GM12878 (cell line): ENCODE data around the gene SHOC1. TPM values are rescaled to one million over a fixed set of nuclear protein-coding genes. Genes with fewer than 3 reads are reported as not detected.

Experiments
- ATAC-seq: fragments of 200-7000 bp; cut with Tn5 transposase; 3 replicates; pipeline ENCODE4 v1.9.1; 2020; ENCODE audit warnings: mild to moderate bottlenecking, moderate library complexity
- BruUV-seq: library from RNA; stranded (reverse); fragments of 400-500 nt; replicated peaks from 2 replicates; lab custom pipeline; 2021; lab: Mats Ljungman, UMichigan
- CTCF ChIA-PET: fragments of 300-600 bp; sonication (Branson Sonifier 250); formaldehyde crosslinking; extraction: SDS; loops from one replicate; lab custom pipeline; 2021; ENCODE audit warnings: inconsistent platforms; lab: Yijun Ruan, JAX
- POLR2A ChIA-PET: fragments of 350-600 bp; formaldehyde crosslinking; extraction: SDS; loops from one replicate; lab custom pipeline; 2021; ENCODE audit warnings: inconsistent platforms; lab: Charles Lee
- RAD21 ChIA-PET: fragments of 300-600 bp; sonication (Branson Sonifier 250); formaldehyde crosslinking; loops from one replicate; lab custom pipeline; 2023; ENCODE audit warnings: antibody characterized with exemption; ENCODE audit not compliant: unreplicated experiment; lab: Charles Lee
- SMC1A ChIA-PET: fragments of 300-600 bp; sonication (Branson Sonifier 250); formaldehyde crosslinking; loops from one replicate; lab custom pipeline; 2023; ENCODE audit not compliant: unreplicated experiment, uncharacterized antibody; lab: Charles Lee
- DNase-seq: peaks from one replicate; pipeline ENCODE4 v3.0.0-alpha.2; 2011; ENCODE audit warnings: low read depth, low spot score
- FAIRE-seq: peaks from 3 replicates; lab custom pipeline; 2011; peaks lifted over from hg19 to GRCh38; lab: Jason Lieb, UNC
- H2AFZ ChIP-seq: 2 replicates; pipeline ENCODE4 v1.6.0; 2011; ENCODE audit warnings: low read depth, low read length, control low read depth; ENCODE audit not compliant: control insufficient read depth
- H3K27ac ChIP-seq: 2 replicates; pipeline ENCODE4 v1.5.1; 2011; ENCODE audit warnings: control low read depth; ENCODE audit not compliant: control insufficient read depth, insufficient read depth
- H3K27me3 ChIP-seq, 2 experiments: replicated peaks in 1 of 2; 2 replicates each; pipeline versions ENCODE4 v1.6.0 to v1.6.1; 2011; ENCODE audit warnings: low read length in 1 of 2; ENCODE audit not compliant: control insufficient read depth in 2 of 2, insufficient read depth in 2 of 2
- H3K36me3 ChIP-seq, 2 experiments: 2 replicates each; pipeline ENCODE4 v1.5.1; 2011; ENCODE audit warnings: low read length in 1 of 2; ENCODE audit not compliant: control insufficient read depth in 2 of 2, insufficient read depth in 2 of 2
- H3K4me1 ChIP-seq: 2 replicates; pipeline ENCODE4 v1.6.1; 2011; ENCODE audit warnings: mild to moderate bottlenecking, low read length, moderate library complexity, mixed read lengths; ENCODE audit not compliant: control insufficient read depth, insufficient read depth
- H3K4me2 ChIP-seq: 2 replicates; pipeline ENCODE4 v1.6.0; 2011; ENCODE audit warnings: control low read depth; ENCODE audit not compliant: control insufficient read depth, insufficient read depth
- H3K4me3 ChIP-seq: fragments of 200-600 bp; sonication (generic); 2 replicates; pipeline ENCODE4 v1.5.1; 2016
- H3K79me2 ChIP-seq: 2 replicates; pipeline ENCODE4 v1.6.0; 2011; ENCODE audit warnings: low read length; ENCODE audit not compliant: control insufficient read depth, insufficient read depth
- H3K9ac ChIP-seq: 2 replicates; pipeline ENCODE4 v1.8.0; 2011; ENCODE audit warnings: low read length, control low read depth, mixed read lengths; ENCODE audit not compliant: control insufficient read depth, insufficient read depth
- H3K9me3 ChIP-seq: replicated peaks from 3 replicates; pipeline ENCODE4 v1.5.1; 2011; ENCODE audit warnings: mild to moderate bottlenecking, low read length; ENCODE audit not compliant: control insufficient read depth, insufficient read depth
- H4K20me1 ChIP-seq: 2 replicates; pipeline ENCODE4 v1.6.0; 2011; ENCODE audit not compliant: control insufficient read depth, insufficient read depth
- CEBPB ChIP-seq, 2 experiments: fragments of 150-350 bp in 1 of 2; IDR thresholded peaks; 2 replicates each; pipeline ENCODE4 v1.6.1; 2012 to 2014; ENCODE audit warnings: low read depth in 2 of 2, low read length in 2 of 2, borderline replicate concordance in 1 of 2, inconsistent platforms in 1 of 2
- HDAC2 ChIP-seq: fragments of 200-600 bp; sonication (generic); IDR thresholded peaks from 2 replicates; pipeline ENCODE4 v1.6.1; 2017
- MAX ChIP-seq: IDR thresholded peaks from 2 replicates; pipeline ENCODE4 v1.6.1; 2012; ENCODE audit warnings: low read depth, low read length, improper control_type of control experiment
- POU2F2 ChIP-seq: IDR thresholded peaks from 3 replicates; pipeline ENCODE4 v1.6.1; 2011; ENCODE audit warnings: low read depth, mild to moderate bottlenecking, low read length, borderline replicate concordance
- WGBS: methylation state at CpG from one replicate; pipeline ENCODE4 v1.1.6; 2016; ENCODE audit warnings: low lambda C conversion rate; ENCODE audit not compliant: insufficient replicate concordance, insufficient coverage; ENCODE audit errors: missing lambda C conversion rate; 5-methylcytosine and 5-hydroxymethylcytosine counted together
- in situ Hi-C: fragments of 300-500 bp; cut with MboI; formaldehyde crosslinking; loops from 9 replicates; pipeline ENCODE4 v1.14.3; 2018; ENCODE audit warnings: mixed read lengths
- intact Hi-C: fragments of 100-400 bp; cut with micrococcal nuclease; formaldehyde crosslinking; loops from one replicate; pipeline ENCODE4 v1.14.2; 2022; ENCODE audit not compliant: unreplicated experiment
- polyA plus RNA-seq, 11 experiments: library from polyadenylated mRNA; depleted of rRNA in 4 of 11; unstranded in 6 of 11; stranded (reverse) in 5 of 11; fragments of >200 nt; fragmentation: Nextera tagmentation in 4 of 11; fragmentation: Illumina TruSeq in 1 of 11; extraction: Ambion mirVana in 4 of 11; extraction: Trizol in 1 of 11; gene quantifications; 1 replicate in 1 of 11; 2 replicates in 10 of 11; pipeline versions ENCODE4 v1.2.1 to v1.2.3, GENCODE V29; 2011 to 2016; ENCODE audit warnings: inconsistent platforms in 2 of 11, missing spikeins in 2 of 11, low read depth in 1 of 11
- total RNA-seq, 4 experiments: library from RNA; depleted of rRNA in 3 of 4; stranded (reverse); fragments of >200 nt in 3 of 4; fragmentation: Illumina TruSeq in 1 of 4; extraction: Trizol in 1 of 4; gene quantifications; 2 replicates each; pipeline versions ENCODE4 v1.2.1 to v1.2.3, GENCODE V29; 2013 to 2021

Gene SHOC1
- total and polyA plus RNA-seq, 10 of the 15 experiments (the other 5 are each of a cell fraction or from before 2014, with no cell fraction given): under 0.01 to 0.11 (median 0.04) TPM; not detected in 3

- FAIRE-seq (no peak), ATAC-seq (no peak), DNase-seq (no peak)
- no peak overlapping the region for H3K27ac ChIP-seq
- no peak for TF ChIP-seq POU2F2
- intact Hi-C loops (no loop called here), in situ Hi-C loops (no loop called here)
- H3K9ac ChIP-seq: no peak overlapping the region
- H3K4me2 ChIP-seq: no peak overlapping the region
- ChIA-PET CTCF (interaction anchor here (1.5 kb wide), 2 partner anchors 15 to 235 kb away, joined by 3 read pairs; no protein-coding TSS in a partner anchor), POLR2A (interaction anchor here (0.6 kb wide), 2 partner anchors 9 to 324 kb away, joined by 3 to 5 read pairs; no protein-coding TSS in a partner anchor), RAD21 (interaction anchor here (1.2 to 1.5 kb wide), 2 partner anchors 79 to 258 kb away, joined by 3 read pairs; no protein-coding TSS in a partner anchor), SMC1A (no interaction called here)
- H2AFZ ChIP-seq: no peak overlapping the region
- WGBS: 93% methylated on average over 1 of the region's 1 CpG
- no peaks in the 10 kb centered on the region for H4K20me1 ChIP-seq
- BruUV-seq: no TSS peak
- peaks cover 7% of the 10 kb centered on the region; the same call in 1 of the 2 replicates for H3K4me1 ChIP-seq
- no peaks in the 10 kb centered on the region for H3K27me3 ChIP-seq
- H3K9me3 ChIP-seq: no peaks in the 10 kb centered on the region
- no peaks in the 10 kb centered on the region for H3K36me3 ChIP-seq
- no peaks in the 10 kb centered on the region for H3K79me2 ChIP-seq
- no peak overlapping the region for H3K4me3 ChIP-seq
These were observed 45.7 kb upstream of the SHOC1 start for GRCh38 chr9:111840442-111840841.

GRCh38 chr9:111839987-111840386, 45.2 kb upstream of the SHOC1 start:
- DNase-seq (no peak), ATAC-seq (no peak), FAIRE-seq (no peak)
- WGBS: 93% methylated on average over 2 of the region's 2 CpGs
- Histone ChIP-seq H3K4me2 (no peak overlapping the region), H3K4me1 (peaks cover 8% of the 10 kb centered on the region; the same call in 1 of the 2 replicates), H3K9me3 (no peaks in the 10 kb centered on the region), H3K27ac (no peak overlapping the region), H4K20me1 (no peaks in the 10 kb centered on the region), H3K79me2 (no peaks in the 10 kb centered on the region), H3K36me3 (no peaks in the 10 kb centered on the region), H3K4me3 (no peak overlapping the region), H3K9ac (no peak overlapping the region), H2AFZ (no peak overlapping the region), H3K27me3 (no peaks in the 10 kb centered on the region)
- CTCF ChIA-PET: interaction anchor here (1.5 kb wide), 2 partner anchors 14 to 236 kb away, joined by 3 read pairs; no protein-coding TSS in a partner anchor
- SMC1A ChIA-PET: no interaction called here
- intact Hi-C loops (no loop called here), in situ Hi-C loops (no loop called here)
- POLR2A ChIA-PET: interaction anchor here (0.6 kb wide), 2 partner anchors 10 to 324 kb away, joined by 3 to 5 read pairs; no protein-coding TSS in a partner anchor
- TF ChIP-seq CEBPB (IDR thresholded peaks at IDR 0.05; ENCODE audit: borderline replicate concordance in 1 of 2, low read depth in 2 of 2, low read length in 2 of 2): no peak
- no peak for TF ChIP-seq HDAC2
- no peak for TF ChIP-seq MAX
- no TSS peak for BruUV-seq
- RAD21 ChIA-PET: interaction anchor here (1.2 to 1.5 kb wide), 2 partner anchors 78 to 258 kb away, joined by 3 read pairs; no protein-coding TSS in a partner anchor
